ENCODE measurements around the gene TSKS. TPM values are rescaled to one million over a fixed set of nuclear protein-coding genes. Genes with fewer than 3 reads are reported as not detected.

Gene TSKS
- total RNA-seq, 2 donors from 2014 or later = 0.57 to 1.9 TPM

DNA sequence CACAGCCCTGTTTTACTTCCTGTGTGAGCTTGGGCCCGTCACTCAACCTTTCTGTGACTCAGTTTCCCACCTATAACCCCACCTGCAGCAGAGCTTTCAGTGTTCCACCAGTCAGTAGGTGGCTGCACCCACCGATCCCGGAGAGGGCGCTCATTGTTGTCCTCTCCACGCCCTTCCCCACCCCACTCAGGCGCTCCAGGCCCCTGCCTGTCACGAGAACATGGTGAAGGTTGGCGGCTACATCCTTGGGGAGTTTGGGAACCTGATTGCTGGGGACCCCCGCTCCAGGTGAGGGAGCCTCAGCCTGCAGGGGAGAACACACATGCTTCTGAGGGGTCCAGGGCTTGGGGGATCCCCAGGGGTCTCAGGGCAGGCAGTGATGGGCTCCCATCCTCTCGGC lies 37.7 kb upstream of the TSKS start:
- no peaks in the 10 kb centered on the region for H3K9me3 Mint-ChIP-seq
- H3K27ac Mint-ChIP-seq = no peak overlapping the region
- no peak for DNase-seq (ENCODE audit: low spot score in 2 of 2)
- no peak for ATAC-seq
- peaks cover 0 to 6% of the 10 kb centered on the region in 2 donors for H3K36me3 Mint-ChIP-seq

DNA sequence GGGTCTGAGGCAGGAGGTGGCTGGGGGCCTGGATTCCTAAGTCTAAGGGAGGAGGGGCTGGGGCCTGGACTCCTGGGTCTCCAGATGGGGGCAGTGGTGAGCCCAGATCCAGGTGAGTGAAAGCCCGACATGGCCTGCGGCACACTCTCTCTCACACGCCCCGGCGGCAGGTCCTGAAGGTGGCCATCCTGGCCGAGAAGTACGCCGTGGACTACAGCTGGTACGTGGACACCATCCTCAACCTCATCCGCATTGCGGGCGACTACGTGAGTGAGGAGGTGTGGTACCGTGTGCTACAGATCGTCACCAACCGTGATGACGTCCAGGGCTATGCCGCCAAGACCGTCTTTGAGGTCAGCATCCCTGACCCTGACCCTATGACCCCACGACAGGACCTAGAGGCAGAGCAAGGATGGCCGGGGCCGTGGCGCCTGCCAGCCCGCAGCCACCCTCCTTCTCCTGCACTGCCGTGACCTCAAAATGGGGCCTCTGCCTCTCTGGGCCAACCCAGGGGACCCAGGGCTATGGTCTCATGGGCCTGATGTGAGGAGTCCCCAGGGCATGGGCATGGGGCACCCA lies 36.8 kb upstream of the TSKS start:
- ATAC-seq (no peak), DNase-seq (ENCODE audit: low spot score in 2 of 2) (no peak)
- no peak overlapping the region for H3K27ac Mint-ChIP-seq
- H3K36me3 Mint-ChIP-seq = peaks cover 0 to 6% of the 10 kb centered on the region in 2 donors
- no peaks in the 10 kb centered on the region for H3K9me3 Mint-ChIP-seq

DNA sequence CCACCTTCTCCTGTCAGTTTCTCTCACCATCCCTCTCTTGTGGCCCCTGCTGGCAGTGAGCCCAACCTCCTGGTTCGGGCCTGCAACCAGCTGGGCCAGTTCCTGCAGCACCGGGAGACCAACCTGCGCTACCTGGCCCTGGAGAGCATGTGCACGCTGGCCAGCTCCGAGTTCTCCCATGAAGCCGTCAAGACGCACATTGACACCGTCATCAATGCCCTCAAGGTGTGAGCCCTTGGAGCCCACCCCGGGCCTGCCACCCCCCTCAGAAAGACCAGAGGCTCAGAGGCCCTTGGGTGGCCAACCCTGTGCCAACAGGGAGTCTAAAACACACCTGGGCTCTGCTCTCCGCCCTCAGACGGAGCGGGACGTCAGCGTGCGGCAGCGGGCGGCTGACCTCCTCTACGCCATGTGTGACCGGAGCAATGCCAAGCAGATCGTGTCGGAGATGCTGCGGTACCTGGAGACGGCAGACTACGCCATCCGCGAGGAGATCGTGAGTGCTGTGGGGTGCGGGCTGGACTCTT lies 36.2 kb upstream of the TSKS start:
- no peak for ATAC-seq
- Mint-ChIP-seq H3K36me3 (peaks cover 0 to 6% of the 10 kb centered on the region in 2 donors), H3K9me3 (no peaks in the 10 kb centered on the region), H3K27ac (no peak overlapping the region)
- no peak for DNase-seq (ENCODE audit: low spot score in 2 of 2)

DNA sequence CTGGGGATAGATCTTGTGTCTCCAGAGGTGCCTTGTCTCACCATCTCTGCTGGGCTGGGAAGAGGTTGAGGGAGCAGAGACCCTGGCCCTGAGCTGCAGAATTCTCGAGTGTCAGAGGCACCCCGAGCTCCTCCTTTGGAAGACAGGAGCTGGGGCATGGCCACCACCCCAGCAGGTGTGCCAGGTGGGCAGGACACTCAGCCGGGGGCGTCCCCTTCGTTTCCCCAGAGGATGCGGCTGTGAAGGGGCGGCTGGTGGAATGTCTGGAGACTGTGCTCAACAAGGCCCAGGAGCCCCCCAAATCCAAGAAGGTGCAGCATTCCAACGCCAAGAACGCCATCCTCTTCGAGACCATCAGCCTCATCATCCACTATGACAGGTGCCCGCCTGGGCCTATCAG lies 35.5 kb upstream of the TSKS start:
- no peak for DNase-seq (ENCODE audit: low spot score in 2 of 2)
- no peak for ATAC-seq
- no peak overlapping the region for H3K27ac Mint-ChIP-seq
- peaks cover 0 to 6% of the 10 kb centered on the region in 2 donors for H3K36me3 Mint-ChIP-seq
- no peaks in the 10 kb centered on the region for H3K9me3 Mint-ChIP-seq

DNA sequence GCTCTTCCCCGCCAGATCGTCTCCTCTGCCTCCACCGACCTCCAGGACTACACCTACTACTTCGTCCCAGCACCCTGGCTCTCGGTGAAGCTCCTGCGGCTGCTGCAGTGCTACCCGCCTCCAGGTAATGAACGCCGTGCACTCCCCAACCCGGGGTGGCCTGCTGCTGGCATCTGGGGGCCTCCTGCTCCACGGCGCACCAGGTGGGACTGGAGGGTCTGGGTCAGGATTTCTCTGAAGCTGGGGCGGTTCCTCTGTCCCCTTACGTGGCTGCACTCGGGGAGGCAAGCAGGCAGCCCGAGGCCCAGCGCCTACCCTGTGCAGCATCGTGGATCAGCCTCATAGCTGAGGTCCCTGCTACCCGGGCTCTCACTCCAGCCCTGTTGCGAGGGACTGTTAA lies 32.5 kb upstream of the TSKS start:
- peaks cover 0 to 6% of the 10 kb centered on the region in 2 donors for H3K36me3 Mint-ChIP-seq
- no peak overlapping the region for H3K27ac Mint-ChIP-seq
- ATAC-seq (no peak), DNase-seq (ENCODE audit: low spot score in 2 of 2) (no peak)
- no peaks in the 10 kb centered on the region for H3K9me3 Mint-ChIP-seq

DNA sequence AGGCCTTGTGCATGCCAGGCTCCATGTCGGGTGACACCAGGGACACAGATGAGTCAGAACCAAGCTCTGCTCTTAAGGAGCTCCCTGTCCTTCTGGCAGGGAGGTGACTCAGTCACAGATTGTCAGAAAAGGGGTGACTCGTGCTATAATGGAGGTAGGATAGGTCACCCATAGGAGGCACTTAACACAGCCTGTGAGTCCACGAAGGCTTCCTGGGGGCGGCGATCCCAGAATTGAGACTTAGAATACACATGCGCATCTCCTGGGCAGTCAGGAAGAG lies 30.4 kb upstream of the TSKS start:
- DNase-seq (ENCODE audit: low spot score in 2 of 2) = peak in 1 of 2 donors; percentile 31
- peak; percentile 97 to 99 for ATAC-seq
- peak overlapping the region in 1 of 2 donors; percentile 95 for H3K27ac Mint-ChIP-seq
- H3K9me3 Mint-ChIP-seq = no peaks in the 10 kb centered on the region
- peaks cover under 1 to 6% of the 10 kb centered on the region in 2 donors for H3K36me3 Mint-ChIP-seq

DNA sequence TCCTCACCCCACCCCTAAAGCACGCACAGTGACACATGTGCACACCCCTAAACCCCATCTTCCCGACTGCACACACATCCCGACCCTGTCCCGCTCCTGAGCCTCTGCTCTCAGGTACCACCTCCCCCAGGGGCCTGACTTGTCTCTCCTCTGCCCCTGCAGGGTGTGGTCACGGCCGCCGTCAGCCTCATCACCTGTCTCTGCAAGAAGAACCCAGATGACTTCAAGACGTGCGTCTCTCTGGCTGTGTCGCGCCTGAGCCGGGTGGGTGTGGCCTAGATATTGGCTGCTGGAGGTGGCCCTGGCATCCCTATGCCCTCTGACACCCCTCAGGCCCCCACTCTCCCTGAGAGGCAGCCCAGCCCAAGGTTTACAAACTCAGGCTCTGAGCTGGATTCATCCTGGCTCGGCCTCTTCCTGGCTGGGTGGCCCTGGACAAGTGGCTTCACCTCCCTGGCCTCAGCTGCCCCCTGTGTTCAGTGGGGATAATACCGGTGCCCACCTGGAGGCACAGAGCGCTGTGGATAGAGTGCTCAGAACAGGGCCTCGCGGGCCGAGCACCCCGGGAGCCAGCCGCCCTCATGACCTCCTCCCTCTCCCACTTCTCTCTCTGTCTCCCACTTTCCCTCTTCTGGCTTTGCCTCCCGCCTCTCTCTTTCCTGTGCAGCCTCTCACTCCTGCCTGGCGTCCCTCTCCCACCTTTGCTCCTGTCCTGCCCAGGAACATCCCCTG lies 29.9 kb upstream of the TSKS start:
- no peaks in the 10 kb centered on the region for H3K9me3 Mint-ChIP-seq
- DNase-seq (ENCODE audit: low spot score in 2 of 2) = no peak
- peak in 1 of 2 donors; percentile 17 for ATAC-seq
- peaks cover 4 to 6% of the 10 kb centered on the region in 2 donors for H3K36me3 Mint-ChIP-seq
- H3K27ac Mint-ChIP-seq = peak overlapping the region in 1 of 2 donors; percentile 95

DNA sequence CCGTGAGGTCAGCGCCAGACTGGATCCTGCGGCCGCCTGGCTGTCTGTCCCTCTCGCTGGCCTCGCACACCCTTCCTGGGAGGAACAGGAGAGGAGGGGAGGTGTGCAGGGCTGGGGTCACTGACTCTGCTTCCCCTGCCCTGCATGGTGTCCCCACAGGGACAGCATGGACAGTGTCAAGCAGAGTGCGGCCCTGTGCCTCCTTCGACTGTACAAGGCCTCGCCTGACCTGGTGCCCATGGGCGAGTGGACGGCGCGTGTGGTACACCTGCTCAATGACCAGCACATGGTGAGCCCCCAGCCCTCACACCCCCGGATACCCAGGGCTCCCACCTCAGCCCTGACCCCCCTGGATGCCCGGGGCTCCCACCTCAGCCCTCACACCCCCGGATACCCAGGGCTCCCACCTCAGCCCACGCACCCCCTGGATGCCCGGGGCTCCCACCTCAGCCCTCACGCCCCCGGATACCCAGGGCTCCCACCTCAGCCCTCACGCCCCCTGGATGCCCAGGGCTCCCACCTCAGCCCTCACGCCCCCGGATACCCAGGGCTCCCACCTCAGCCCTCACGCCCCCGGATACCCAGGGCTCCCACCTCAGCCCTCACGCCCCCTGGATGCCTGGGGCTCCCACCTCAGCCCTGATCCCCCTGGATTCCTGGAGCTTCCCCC lies 28.8 kb upstream of the TSKS start:
- Mint-ChIP-seq H3K27ac (no peak overlapping the region), H3K36me3 (peaks cover 4 to 6% of the 10 kb centered on the region in 2 donors), H3K9me3 (no peaks in the 10 kb centered on the region)
- DNase-seq (ENCODE audit: low spot score in 2 of 2) (no peak), ATAC-seq (no peak)

DNA sequence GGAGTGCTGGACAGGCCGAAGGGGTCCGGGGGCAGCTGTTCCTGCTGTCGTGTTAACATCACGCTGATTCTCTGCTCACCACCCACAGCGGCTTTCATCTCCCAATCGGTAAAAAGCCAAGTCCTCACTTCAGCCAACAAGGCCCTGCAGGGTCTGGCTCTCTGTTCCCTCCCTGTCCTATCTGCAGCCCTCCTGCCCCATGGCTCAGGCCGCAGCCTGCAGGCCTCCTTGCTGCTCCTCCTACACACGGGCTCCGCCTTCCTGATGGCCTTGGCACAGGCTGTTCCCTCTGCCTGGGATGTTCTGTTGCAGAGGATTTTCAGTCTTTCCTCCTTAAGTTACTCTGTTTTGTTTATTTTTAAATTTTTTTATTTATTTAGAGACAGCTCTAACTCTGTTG lies 27.8 kb upstream of the TSKS start:
- DNase-seq (ENCODE audit: low spot score in 2 of 2) (no peak), ATAC-seq (no peak)
- peak overlapping the region in 1 of 2 donors; percentile 60 for H3K27ac Mint-ChIP-seq
- peaks cover 0 to 4% of the 10 kb centered on the region in 2 donors for H3K36me3 Mint-ChIP-seq
- H3K9me3 Mint-ChIP-seq = no peaks in the 10 kb centered on the region

DNA sequence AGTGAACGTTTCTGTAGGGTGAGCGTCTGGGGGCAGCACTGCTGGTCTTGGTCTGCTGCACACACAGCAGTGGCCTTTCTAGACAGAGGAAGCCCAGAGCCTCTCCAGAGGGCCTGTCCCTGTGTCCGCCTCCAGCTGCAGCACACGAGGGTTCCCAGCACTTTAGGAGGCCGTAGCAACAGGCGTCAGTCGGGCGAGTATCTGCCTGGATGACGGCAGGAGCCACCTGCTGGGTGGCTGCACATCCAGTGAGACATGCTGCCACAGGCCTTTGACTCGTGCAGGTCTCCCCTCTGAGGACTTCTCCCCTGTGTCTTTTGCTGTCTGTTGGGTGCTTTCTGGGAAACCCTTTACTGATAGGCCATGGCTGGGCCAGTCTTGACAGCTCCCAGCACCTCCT lies 25.8 kb upstream of the TSKS start:
- Mint-ChIP-seq H3K27ac (no peak overlapping the region), H3K36me3 (peaks cover 8 to 11% of the 10 kb centered on the region in 2 donors), H3K9me3 (no peaks in the 10 kb centered on the region)
- ATAC-seq = no peak
- DNase-seq (ENCODE audit: low spot score in 2 of 2) = no peak

DNA sequence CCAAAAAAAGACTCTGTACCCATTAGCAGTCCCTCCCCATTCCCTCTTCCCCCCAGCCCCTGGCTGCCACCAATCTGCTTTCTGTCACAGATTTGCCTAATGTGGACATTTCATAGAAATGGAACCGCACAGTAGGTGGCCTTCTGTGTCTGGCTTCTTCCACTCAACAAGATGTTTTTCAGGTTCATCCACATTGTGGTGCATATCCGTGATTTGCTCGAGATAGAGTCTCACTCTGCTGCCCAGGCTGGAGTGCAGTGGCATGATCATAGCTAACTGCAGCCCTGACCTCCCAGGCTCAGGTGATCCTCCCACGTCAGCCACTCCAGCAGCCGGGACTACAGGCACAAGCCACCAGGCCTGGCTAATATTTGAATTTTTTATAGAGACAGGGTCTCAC lies 24.6 kb upstream of the TSKS start:
- Mint-ChIP-seq H3K9me3 (no peaks in the 10 kb centered on the region), H3K27ac (no peak overlapping the region), H3K36me3 (peaks cover 14 to 20% of the 10 kb centered on the region in 2 donors)
- DNase-seq (ENCODE audit: low spot score in 2 of 2) = no peak
- ATAC-seq = no peak

DNA sequence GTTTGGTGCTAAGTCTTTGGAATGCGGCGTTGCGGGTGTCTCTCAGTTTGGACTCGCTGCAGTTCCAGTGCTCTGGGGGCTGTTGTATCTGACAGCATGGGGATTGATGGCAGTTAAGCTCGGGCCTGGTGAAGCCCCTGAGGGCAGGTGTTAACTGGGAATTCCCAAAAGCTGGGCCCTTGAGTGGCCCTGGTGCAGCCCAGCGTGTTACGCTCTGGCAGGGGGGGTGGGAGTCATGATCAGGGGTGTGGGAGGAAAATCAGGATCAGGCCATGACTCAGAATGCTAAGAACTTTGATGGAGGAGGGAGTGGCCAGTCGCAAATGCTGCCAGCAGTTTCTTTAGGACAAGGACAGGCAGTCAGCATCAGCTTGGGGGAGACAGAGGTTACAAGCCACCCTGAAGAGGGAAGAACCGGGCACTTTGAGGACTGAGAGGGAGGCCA lies 23.3 kb upstream of the TSKS start:
- DNase-seq (ENCODE audit: low spot score in 2 of 2) = no peak
- H3K36me3 Mint-ChIP-seq = peaks cover 15 to 20% of the 10 kb centered on the region in 2 donors
- no peaks in the 10 kb centered on the region for H3K9me3 Mint-ChIP-seq
- ATAC-seq = no peak
- peak overlapping the region in 1 of 2 donors; percentile 69 for H3K27ac Mint-ChIP-seq

DNA sequence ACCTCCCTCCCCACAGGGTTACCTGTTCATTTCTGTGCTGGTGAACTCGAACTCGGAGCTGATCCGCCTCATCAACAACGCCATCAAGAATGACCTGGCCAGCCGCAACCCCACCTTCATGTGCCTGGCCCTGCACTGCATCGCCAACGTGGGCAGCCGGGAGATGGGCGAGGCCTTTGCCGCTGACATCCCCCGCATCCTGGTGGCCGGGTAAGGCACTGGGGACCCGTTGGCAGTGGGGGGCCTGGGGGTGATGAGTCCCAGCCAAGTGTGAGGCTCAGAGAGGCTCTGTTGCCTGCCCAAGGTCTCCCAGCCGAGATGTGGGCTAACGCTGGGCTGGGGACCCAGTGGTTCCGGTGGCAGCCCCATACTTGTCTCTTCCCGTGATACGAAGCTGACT lies 19.4 kb upstream of the TSKS start:
- peak overlapping the region in 1 of 2 donors; percentile 34 for H3K27ac Mint-ChIP-seq
- DNase-seq (ENCODE audit: low spot score in 2 of 2) (no peak), ATAC-seq (no peak)
- no peaks in the 10 kb centered on the region for H3K9me3 Mint-ChIP-seq
- peaks cover 15 to 16% of the 10 kb centered on the region in 2 donors for H3K36me3 Mint-ChIP-seq

DNA sequence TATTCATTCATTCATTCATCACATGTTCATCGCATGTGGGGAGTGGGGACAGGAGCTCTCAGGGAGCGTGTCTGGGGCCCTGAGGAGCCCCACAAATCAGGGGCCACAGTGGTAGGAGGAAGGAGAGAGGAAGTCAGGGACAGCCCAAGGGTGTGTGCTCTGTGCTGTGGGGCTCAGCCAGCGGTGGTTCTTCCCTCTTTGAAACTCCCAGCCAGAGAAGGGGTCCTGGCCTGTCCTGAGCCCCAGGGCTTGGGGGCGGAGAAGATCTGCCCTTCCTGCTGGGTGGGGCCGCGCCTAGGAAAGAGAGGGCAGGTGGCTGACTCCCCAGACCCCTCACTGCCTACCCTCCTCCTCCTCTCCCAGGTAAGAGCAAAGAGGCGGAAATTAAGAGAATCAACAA lies 18.3 kb upstream of the TSKS start:
- no peak for DNase-seq (ENCODE audit: low spot score in 2 of 2)
- Mint-ChIP-seq H3K27ac (peak overlapping the region in 1 of 2 donors; percentile 87), H3K36me3 (peaks cover 15 to 16% of the 10 kb centered on the region in 2 donors), H3K9me3 (no peaks in the 10 kb centered on the region)
- no peak for ATAC-seq

DNA sequence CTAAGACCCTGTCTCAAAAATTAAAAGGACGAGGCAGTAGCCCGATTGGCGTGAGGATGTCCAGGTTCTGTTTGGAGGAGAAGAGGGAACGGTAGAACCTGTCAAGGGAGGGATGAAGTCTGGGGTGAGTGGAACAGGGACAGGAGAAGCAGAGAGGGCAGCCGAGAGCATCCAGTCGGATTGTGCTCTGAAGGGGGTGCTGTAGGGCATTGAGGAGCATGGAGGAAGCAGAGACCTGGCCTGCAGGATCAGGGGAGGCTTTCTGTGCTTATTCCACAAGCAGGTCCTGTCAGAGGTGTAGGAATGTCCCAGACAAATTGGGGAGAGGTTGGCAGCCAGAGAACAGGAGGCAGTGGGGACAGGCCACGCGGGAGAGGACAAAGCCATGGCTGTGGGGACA lies 17.8 kb upstream of the TSKS start:
- ATAC-seq (no peak), DNase-seq (ENCODE audit: low spot score in 2 of 2) (no peak)
- peaks cover 15 to 16% of the 10 kb centered on the region in 2 donors for H3K36me3 Mint-ChIP-seq
- peak overlapping the region; percentile 58 to 87 for H3K27ac Mint-ChIP-seq
- no peaks in the 10 kb centered on the region for H3K9me3 Mint-ChIP-seq

DNA sequence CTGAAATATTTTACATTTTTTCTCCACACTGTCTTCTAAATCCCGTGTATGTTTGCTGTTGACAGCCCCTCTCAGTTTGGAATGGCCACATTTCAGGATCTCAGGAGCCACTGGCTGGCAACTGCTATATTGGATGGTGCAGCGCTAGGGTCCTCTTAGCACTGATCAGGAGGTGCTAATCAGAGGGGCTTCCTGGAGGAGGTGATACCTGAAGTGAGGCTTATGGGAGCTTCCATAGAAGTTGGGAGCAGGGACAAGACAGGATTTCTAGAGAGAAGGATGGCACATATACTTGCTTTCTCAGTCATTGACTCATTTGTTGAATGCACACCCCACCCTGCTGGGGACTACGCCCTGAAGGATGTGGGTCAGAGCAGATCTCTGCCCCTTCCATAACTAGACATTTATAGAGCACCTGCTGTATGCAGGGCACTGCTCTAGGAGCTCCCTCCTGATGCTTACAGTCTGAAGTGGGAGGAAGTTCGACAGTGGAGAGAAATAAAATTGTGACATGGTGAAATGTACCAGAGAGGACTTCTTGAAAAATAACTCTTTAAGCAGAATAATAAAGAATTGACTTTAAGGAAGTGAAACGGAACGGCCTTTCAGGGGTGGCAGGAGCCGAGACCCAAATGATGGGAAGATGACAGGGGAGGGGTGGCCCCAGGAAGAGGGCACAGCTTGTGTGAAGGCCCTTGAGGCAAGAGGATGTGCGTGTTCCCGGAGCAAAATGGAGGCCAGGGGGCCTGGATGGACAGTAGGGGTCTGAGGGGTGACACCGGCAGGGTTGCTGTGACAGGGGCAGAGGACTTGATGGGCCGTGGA lies 16.8 kb upstream of the TSKS start:
- Mint-ChIP-seq H3K9me3 (no peaks in the 10 kb centered on the region), H3K27ac (peak overlapping the region; percentile 58 to 87), H3K36me3 (peaks cover 10 to 11% of the 10 kb centered on the region in 2 donors)
- ATAC-seq (no peak), DNase-seq (ENCODE audit: low spot score in 2 of 2) (no peak)

DNA sequence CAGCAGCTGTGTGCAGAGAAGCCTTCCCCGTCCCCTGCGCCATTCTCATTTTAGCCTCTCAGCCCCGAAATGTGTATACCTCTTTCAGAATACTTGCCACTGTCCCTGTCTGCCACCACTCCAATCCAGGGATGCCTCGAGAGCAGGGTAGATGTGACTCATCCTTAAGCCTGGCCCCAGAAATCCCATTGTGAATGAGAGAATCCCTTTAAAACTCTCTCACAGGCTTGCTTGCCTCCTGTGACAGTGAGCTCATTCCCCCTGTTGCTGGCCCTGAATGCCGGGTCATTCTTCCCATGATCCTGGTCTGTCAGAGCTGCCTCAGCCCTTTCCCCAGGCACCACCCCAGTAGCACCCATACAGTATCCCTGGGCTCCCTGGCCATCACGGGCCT lies 13.3 kb upstream of the TSKS start:
- DNase-seq (ENCODE audit: low spot score in 2 of 2) = no peak
- H3K36me3 Mint-ChIP-seq = no peaks in the 10 kb centered on the region
- ATAC-seq = no peak
- no peaks in the 10 kb centered on the region for H3K9me3 Mint-ChIP-seq
- peak overlapping the region in 1 of 2 donors; percentile 89 for H3K27ac Mint-ChIP-seq
